Liver (tissue), 3 donors: ENCODE measurements around the gene LCK.

ENCODE experiments used
- FOXA1 ChIP-seq: IDR thresholded peaks from 2 replicates; pipeline ENCODE4 v1.6.1; 2016; ENCODE audit warnings: antibody characterized with exemption
- FOXA2 ChIP-seq: IDR thresholded peaks from 2 replicates; pipeline ENCODE4 v1.6.1; 2016; ENCODE audit warnings: antibody characterized with exemption
- JUND ChIP-seq, 2 donors: IDR thresholded peaks; 2 replicates each; pipeline ENCODE4 v1.6.1; 2016; ENCODE audit warnings: antibody characterized with exemption in 2 of 2
- RAD21 ChIP-seq, 2 donors: IDR thresholded peaks; 2 replicates each; pipeline ENCODE4 v1.6.1; 2016; ENCODE audit warnings: antibody characterized with exemption in 2 of 2, mild to moderate bottlenecking in 2 of 2
- SP1 ChIP-seq: IDR thresholded peaks from 2 replicates; pipeline ENCODE4 v1.6.1; 2018; ENCODE audit warnings: antibody characterized with exemption, mild to moderate bottlenecking
- TAF1 ChIP-seq: conservative IDR thresholded peaks from 2 replicates; pipeline ENCODE4 v1.6.1; 2016; ENCODE audit warnings: antibody characterized with exemption, mild to moderate bottlenecking
- YY1 ChIP-seq: IDR thresholded peaks from 2 replicates; pipeline ENCODE4 v1.6.1; 2016; ENCODE audit warnings: antibody characterized with exemption, mild to moderate bottlenecking
- TF ChIP-seq, protein P1 (sequence below): fragments of 150-350 bp; IDR thresholded peaks from 2 replicates; pipeline ENCODE4 v1.5.1; 2017; ENCODE audit warnings: improper control_type of control experiment, low read depth, low read length; ENCODE audit not compliant: missing input control
- TF ChIP-seq, protein P2 (sequence below): IDR thresholded peaks from 2 replicates; pipeline ENCODE4 v1.6.1; 2016; ENCODE audit warnings: antibody characterized with exemption
- TF ChIP-seq, protein P3 (sequence below): IDR thresholded peaks from 2 replicates; pipeline ENCODE4 v1.6.1; 2016; ENCODE audit warnings: antibody characterized with exemption
- TF ChIP-seq, protein P4 (sequence below): IDR thresholded peaks from 2 replicates; pipeline ENCODE4 v1.6.1; 2016; ENCODE audit warnings: antibody characterized with exemption
- donor health status: healthy.
- donor health status: healthy.

DNA sequence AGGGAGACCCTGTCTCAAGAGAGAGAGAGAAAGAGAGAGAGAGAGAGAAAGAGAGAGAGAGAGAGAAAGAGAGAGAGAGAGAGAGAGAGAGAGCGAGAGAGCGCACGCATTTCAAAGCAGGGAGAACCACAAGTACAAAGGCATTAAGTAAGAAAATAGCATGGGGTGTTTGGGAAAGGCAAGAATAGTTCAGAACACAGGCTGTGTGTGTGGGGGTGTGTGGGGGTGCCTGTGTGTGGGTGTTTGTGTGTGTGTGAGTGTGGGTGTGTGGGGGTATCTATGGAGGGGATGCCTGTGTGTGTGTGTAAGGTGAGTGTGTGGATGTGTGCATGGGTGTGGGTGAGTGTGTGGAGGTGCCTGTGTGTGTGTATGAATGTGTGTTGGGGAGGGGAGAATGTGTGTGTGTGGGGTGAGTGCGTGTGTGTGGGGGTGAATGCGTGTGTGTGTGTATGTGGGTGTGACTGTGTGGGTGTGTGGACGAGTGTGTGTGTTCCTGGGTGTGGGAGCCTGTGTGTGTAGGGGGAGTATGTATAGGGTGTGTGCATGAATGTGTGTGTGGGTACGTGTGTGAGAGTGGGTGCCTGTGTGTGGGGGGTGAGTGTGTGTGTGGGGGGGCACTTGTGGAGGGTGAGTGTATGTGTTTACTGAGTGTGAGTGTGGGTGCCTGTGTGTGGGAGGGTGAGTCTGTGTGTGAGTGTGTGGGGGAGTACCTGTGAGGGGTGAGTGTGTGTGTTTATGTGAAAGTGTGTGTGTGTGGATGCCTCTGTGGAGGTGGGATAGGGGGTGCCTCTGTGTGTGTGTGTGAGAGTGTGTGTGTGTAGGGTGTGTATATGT, 21.7 kb downstream of the LCK start:
- TF ChIP-seq, protein P1, sequence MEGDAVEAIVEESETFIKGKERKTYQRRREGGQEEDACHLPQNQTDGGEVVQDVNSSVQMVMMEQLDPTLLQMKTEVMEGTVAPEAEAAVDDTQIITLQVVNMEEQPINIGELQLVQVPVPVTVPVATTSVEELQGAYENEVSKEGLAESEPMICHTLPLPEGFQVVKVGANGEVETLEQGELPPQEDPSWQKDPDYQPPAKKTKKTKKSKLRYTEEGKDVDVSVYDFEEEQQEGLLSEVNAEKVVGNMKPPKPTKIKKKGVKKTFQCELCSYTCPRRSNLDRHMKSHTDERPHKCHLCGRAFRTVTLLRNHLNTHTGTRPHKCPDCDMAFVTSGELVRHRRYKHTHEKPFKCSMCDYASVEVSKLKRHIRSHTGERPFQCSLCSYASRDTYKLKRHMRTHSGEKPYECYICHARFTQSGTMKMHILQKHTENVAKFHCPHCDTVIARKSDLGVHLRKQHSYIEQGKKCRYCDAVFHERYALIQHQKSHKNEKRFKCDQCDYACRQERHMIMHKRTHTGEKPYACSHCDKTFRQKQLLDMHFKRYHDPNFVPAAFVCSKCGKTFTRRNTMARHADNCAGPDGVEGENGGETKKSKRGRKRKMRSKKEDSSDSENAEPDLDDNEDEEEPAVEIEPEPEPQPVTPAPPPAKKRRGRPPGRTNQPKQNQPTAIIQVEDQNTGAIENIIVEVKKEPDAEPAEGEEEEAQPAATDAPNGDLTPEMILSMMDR, result no peak
- TF ChIP-seq JUND (IDR thresholded peaks at IDR 0.05) (no peak), TAF1 (no peak), FOXA2 (no peak), RAD21 (IDR thresholded peaks at IDR 0.05) (no peak), YY1 (no peak), FOXA1 (no peak), SP1 (no peak)
- TF ChIP-seq, protein P2, sequence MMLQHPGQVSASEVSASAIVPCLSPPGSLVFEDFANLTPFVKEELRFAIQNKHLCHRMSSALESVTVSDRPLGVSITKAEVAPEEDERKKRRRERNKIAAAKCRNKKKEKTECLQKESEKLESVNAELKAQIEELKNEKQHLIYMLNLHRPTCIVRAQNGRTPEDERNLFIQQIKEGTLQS, result no peak
- TF ChIP-seq, protein P3, sequence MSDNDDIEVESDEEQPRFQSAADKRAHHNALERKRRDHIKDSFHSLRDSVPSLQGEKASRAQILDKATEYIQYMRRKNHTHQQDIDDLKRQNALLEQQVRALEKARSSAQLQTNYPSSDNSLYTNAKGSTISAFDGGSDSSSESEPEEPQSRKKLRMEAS, result no peak
- TF ChIP-seq, protein P4, sequence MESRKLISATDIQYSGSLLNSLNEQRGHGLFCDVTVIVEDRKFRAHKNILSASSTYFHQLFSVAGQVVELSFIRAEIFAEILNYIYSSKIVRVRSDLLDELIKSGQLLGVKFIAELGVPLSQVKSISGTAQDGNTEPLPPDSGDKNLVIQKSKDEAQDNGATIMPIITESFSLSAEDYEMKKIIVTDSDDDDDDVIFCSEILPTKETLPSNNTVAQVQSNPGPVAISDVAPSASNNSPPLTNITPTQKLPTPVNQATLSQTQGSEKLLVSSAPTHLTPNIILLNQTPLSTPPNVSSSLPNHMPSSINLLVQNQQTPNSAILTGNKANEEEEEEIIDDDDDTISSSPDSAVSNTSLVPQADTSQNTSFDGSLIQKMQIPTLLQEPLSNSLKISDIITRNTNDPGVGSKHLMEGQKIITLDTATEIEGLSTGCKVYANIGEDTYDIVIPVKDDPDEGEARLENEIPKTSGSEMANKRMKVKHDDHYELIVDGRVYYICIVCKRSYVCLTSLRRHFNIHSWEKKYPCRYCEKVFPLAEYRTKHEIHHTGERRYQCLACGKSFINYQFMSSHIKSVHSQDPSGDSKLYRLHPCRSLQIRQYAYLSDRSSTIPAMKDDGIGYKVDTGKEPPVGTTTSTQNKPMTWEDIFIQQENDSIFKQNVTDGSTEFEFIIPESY, result no peak
